HepG2 (cell line): ENCODE data around the gene LRRC53. TPM values are rescaled to one million over a fixed set of nuclear protein-coding genes. Genes with fewer than 3 reads are reported as not detected.

Experiments used
- ATAC-seq: fragments of 200-7000 bp; cut with Tn5 transposase; 3 replicates; pipeline ENCODE4 v1.9.1; 2020; ENCODE audit warnings: mild to moderate bottlenecking, moderate library complexity
- BruUV-seq: library from RNA; stranded (reverse); fragments of 400-500 nt; replicated peaks from 2 replicates; lab custom pipeline; 2021; lab: Mats Ljungman, UMichigan
- CTCF ChIA-PET: fragments of 300-600 bp; formaldehyde crosslinking; extraction: SDS; loops from one replicate; lab custom pipeline; 2021; ENCODE audit warnings: low total read pairs, inconsistent platforms, low intra/inter-chr PET ratio; lab: Yijun Ruan, JAX
- POLR2A ChIA-PET: fragments of 350-600 bp; sonication (Branson Sonifier 250); formaldehyde crosslinking; loops from one replicate; lab custom pipeline; 2020; ENCODE audit warnings: antibody characterized with exemption, inconsistent platforms; lab: Yijun Ruan, JAX
- DNase-seq: peaks from one replicate; pipeline ENCODE4 v3.0.0-alpha.2; 2015; ENCODE audit warnings: low spot score
- FAIRE-seq: peaks from 3 replicates; lab custom pipeline; 2011; peaks lifted over from hg19 to GRCh38; lab: Jason Lieb, UNC
- H2AFZ ChIP-seq: one replicate; pipeline ENCODE4 v1.6.1; 2011; ENCODE audit warnings: low read length, inconsistent platforms
- H3K27ac ChIP-seq: fragments of 300-600 bp; 3 replicates; pipeline ENCODE4 v1.8.0; 2011; ENCODE audit warnings: mixed run types, mild to moderate bottlenecking, mixed read lengths, low read length, inconsistent platforms; ENCODE audit not compliant: insufficient read depth; ENCODE audit errors: extremely low read length
- H3K27me3 ChIP-seq, 2 experiments: fragments of 200-600 bp in 1 of 2; 2 replicates in 1 of 2; 3 replicates in 1 of 2; pipeline versions ENCODE4 v1.6.0 to v1.8.0; 2011; ENCODE audit warnings: low read length in 2 of 2, mild to moderate bottlenecking in 2 of 2, moderate library complexity in 2 of 2, inconsistent platforms in 1 of 2; ENCODE audit not compliant: insufficient read depth in 2 of 2, control insufficient read depth in 1 of 2
- H3K36me3 ChIP-seq, 2 experiments: fragments of 200-600 bp in 1 of 2; replicated peaks in 1 of 2; 2 replicates in 1 of 2; 3 replicates in 1 of 2; pipeline versions ENCODE4 v1.5.1 to v1.8.0; 2011; ENCODE audit warnings: low read length in 2 of 2, inconsistent platforms in 1 of 2; ENCODE audit not compliant: insufficient read depth in 2 of 2, control insufficient read depth in 1 of 2
- H3K4me1 ChIP-seq: 2 replicates; pipeline ENCODE4 v1.5.1; 2012; ENCODE audit warnings: low read length, inconsistent platforms; ENCODE audit not compliant: insufficient read depth
- H3K4me2 ChIP-seq: 2 replicates; pipeline ENCODE4 v1.6.0; 2011; ENCODE audit warnings: low read depth, low read length, inconsistent platforms
- H3K4me3 ChIP-seq, 3 experiments: fragments of 200-600 bp in 1 of 3; sonication (generic), shearing (Covaris generic) in 1 of 3; replicated peaks in 1 of 3; 2 replicates each; pipeline ENCODE4 v1.5.1; 2011 to 2016; ENCODE audit warnings: low read length in 3 of 3, inconsistent platforms in 2 of 3, low read depth in 2 of 3, mild to moderate bottlenecking in 2 of 3, control low read depth in 1 of 3, mixed read lengths in 1 of 3; ENCODE audit not compliant: insufficient read depth in 1 of 3
- H3K79me2 ChIP-seq: one replicate; pipeline ENCODE4 v1.6.1; 2011; ENCODE audit warnings: low read length, inconsistent platforms; ENCODE audit not compliant: insufficient read depth
- H3K9ac ChIP-seq: 2 replicates; pipeline ENCODE4 v1.6.0; 2011; ENCODE audit warnings: mild to moderate bottlenecking, low read depth, low read length, inconsistent platforms; ENCODE audit not compliant: insufficient read depth
- H3K9me3 ChIP-seq: 2 replicates; pipeline ENCODE4 v1.5.1; 2012; ENCODE audit warnings: mild to moderate bottlenecking, low read length
- H4K20me1 ChIP-seq: 2 replicates; pipeline ENCODE4 v1.6.0; 2011; ENCODE audit warnings: inconsistent platforms, mild to moderate bottlenecking, low read length, moderate library complexity; ENCODE audit not compliant: insufficient read depth
- AGO2 ChIP-seq: fragments of 200-400 bp; formaldehyde crosslinking; optimal IDR thresholded peaks from 2 replicates; pipeline ENCODE3; 2017; ENCODE audit warnings: mild to moderate bottlenecking, low read depth, low read length, moderate library complexity
- ATF1 ChIP-seq: IDR thresholded peaks from 2 replicates; pipeline ENCODE4 v1.6.1; 2016; ENCODE audit warnings: mild to moderate bottlenecking, control low read depth
- FOXC1 ChIP-seq: sonication (generic); formaldehyde crosslinking; IDR thresholded peaks from 2 replicates; pipeline ENCODE4 v1.8.0; 2022; ENCODE audit warnings: mild to moderate bottlenecking, missing genetic modification reagents, borderline replicate concordance
- GZF1 ChIP-seq: sonication (generic); formaldehyde crosslinking; IDR thresholded peaks from 2 replicates; pipeline ENCODE4 v1.5.1; 2020; ENCODE audit warnings: mild to moderate bottlenecking, missing genetic modification reagents
- YY1 ChIP-seq: IDR thresholded peaks from 2 replicates; pipeline ENCODE4 v1.6.1; 2011; ENCODE audit warnings: low read length, low read depth, moderate library complexity, mild to moderate bottlenecking; ENCODE audit not compliant: insufficient read depth, insufficient replicate concordance
- ZFX ChIP-seq: sonication (generic); formaldehyde crosslinking; IDR thresholded peaks from 2 replicates; pipeline ENCODE4 v1.4.0; 2020; ENCODE audit warnings: mild to moderate bottlenecking, low read depth, missing genetic modification reagents, moderate library complexity
- ZNF12 ChIP-seq: sonication (generic); formaldehyde crosslinking; IDR thresholded peaks from 2 replicates; pipeline ENCODE4 v1.5.0; 2020; ENCODE audit warnings: missing genetic modification reagents
- ZNF383 ChIP-seq: sonication (generic); formaldehyde crosslinking; IDR thresholded peaks from 2 replicates; pipeline ENCODE4 v1.4.0; 2020; ENCODE audit warnings: missing genetic modification reagents, mild to moderate bottlenecking, borderline replicate concordance
- ZNF562 ChIP-seq: sonication (generic); formaldehyde crosslinking; IDR thresholded peaks from 2 replicates; pipeline ENCODE4 v1.8.0; 2022; ENCODE audit warnings: missing genetic modification reagents, borderline replicate concordance
- ZNF784 ChIP-seq: sonication (generic); formaldehyde crosslinking; IDR thresholded peaks from 2 replicates; pipeline ENCODE4 v1.5.1; 2020; ENCODE audit warnings: missing genetic modification reagents, mild to moderate bottlenecking, borderline replicate concordance
- in situ Hi-C: cut with HindIII; loops from 2 replicates; pipeline ENCODE4 v1.10.0; 2017; ENCODE audit warnings: low pct_unique_long_range_greater_than_20kb; ENCODE audit not compliant: extremely low pct_ligation_motif_present
- intact Hi-C: fragments of 100-400 bp; cut with micrococcal nuclease; formaldehyde crosslinking; loops from one replicate; pipeline ENCODE4 v1.10.0; 2022; ENCODE audit not compliant: unreplicated experiment
- polyA plus RNA-seq, 8 experiments: library from polyadenylated mRNA; depleted of rRNA in 3 of 8; stranded (reverse) in 7 of 8; unstranded in 1 of 8; fragments of >200 nt; fragmentation: Illumina TruSeq in 4 of 8; extraction: Trizol in 4 of 8; gene quantifications; 2 replicates each; pipeline versions ENCODE4 v1.2.1 to v1.2.3, GENCODE V29; 2011 to 2016; ENCODE audit warnings: low read depth in 4 of 8, missing spikeins in 1 of 8, mixed read lengths in 1 of 8; ENCODE audit not compliant: insufficient read depth in 1 of 8
- total RNA-seq, 5 experiments: library from RNA; depleted of rRNA; stranded (reverse); fragments of >200 nt; fragmentation: Illumina TruSeq; extraction: Trizol; gene quantifications; 2 replicates each; pipeline ENCODE4 v1.2.3, GENCODE V29; 2016; ENCODE audit warnings: low read depth in 1 of 5
- TF ChIP-seq, protein P1 (sequence below): sonication (generic); formaldehyde crosslinking; IDR thresholded peaks from 2 replicates; pipeline ENCODE4 v1.5.1; 2020; ENCODE audit warnings: mild to moderate bottlenecking, missing genetic modification reagents, moderate library complexity
- TF ChIP-seq, protein P2 (sequence below): sonication (generic); formaldehyde crosslinking; IDR thresholded peaks from 2 replicates; pipeline ENCODE4 v1.4.0; 2020; ENCODE audit warnings: mild to moderate bottlenecking, missing genetic modification reagents
- TF ChIP-seq, protein P3 (sequence below): sonication (generic); formaldehyde crosslinking; IDR thresholded peaks from 2 replicates; pipeline ENCODE4 v1.4.0; 2020; ENCODE audit warnings: missing genetic modification reagents, mild to moderate bottlenecking, borderline replicate concordance

Gene LRRC53
- total and polyA plus RNA-seq, 2 of the 13 experiments (the other 11 are each of a cell fraction or from before 2014, with no cell fraction given), result not detected

GRCh38 chr1:74496669-74497068 lies 15.7 kb downstream of the LRRC53 start:
- intact Hi-C loops, result no loop called here
- in situ Hi-C loops, result no loop called here

More at GRCh38 chr1:74496669-74497068, 15.7 kb downstream of the LRRC53 start:
- DNase-seq, result no peak
- no peak overlapping the region for H2AFZ ChIP-seq
- no peak for FAIRE-seq
- ChIA-PET CTCF (no interaction called here), POLR2A (no interaction called here)
- BruUV-seq, result no TSS peak
- no peaks in the 10 kb centered on the region for H3K4me1 ChIP-seq
- no peaks in the 10 kb centered on the region for H4K20me1 ChIP-seq
- H3K4me2 ChIP-seq, result no peak overlapping the region
- no peak overlapping the region for H3K27ac ChIP-seq
- H3K79me2 ChIP-seq, result no peaks in the 10 kb centered on the region
- no peaks in the 10 kb centered on the region for H3K9me3 ChIP-seq
- no peak overlapping the region for H3K9ac ChIP-seq
- H3K36me3 ChIP-seq, result no peaks in the 10 kb centered on the region
- no peak for ATAC-seq
- TF ChIP-seq, protein P1, sequence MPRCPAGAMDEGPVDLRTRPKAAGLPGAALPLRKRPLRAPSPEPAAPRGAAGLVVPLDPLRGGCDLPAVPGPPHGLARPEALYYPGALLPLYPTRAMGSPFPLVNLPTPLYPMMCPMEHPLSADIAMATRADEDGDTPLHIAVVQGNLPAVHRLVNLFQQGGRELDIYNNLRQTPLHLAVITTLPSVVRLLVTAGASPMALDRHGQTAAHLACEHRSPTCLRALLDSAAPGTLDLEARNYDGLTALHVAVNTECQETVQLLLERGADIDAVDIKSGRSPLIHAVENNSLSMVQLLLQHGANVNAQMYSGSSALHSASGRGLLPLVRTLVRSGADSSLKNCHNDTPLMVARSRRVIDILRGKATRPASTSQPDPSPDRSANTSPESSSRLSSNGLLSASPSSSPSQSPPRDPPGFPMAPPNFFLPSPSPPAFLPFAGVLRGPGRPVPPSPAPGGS (CRISPR knock-in tag), result no peak
- TF ChIP-seq GZF1 (CRISPR knock-in tag) (no peak), FOXC1 (no peak), YY1 (no peak), ZNF784 (CRISPR knock-in tag) (no peak), AGO2 (no peak), ZFX (CRISPR knock-in tag) (no peak), ZNF12 (CRISPR knock-in tag) (no peak), ZNF383 (CRISPR knock-in tag) (no peak), ATF1 (no peak), ZNF562 (CRISPR knock-in tag) (no peak)
- TF ChIP-seq, protein P2, sequence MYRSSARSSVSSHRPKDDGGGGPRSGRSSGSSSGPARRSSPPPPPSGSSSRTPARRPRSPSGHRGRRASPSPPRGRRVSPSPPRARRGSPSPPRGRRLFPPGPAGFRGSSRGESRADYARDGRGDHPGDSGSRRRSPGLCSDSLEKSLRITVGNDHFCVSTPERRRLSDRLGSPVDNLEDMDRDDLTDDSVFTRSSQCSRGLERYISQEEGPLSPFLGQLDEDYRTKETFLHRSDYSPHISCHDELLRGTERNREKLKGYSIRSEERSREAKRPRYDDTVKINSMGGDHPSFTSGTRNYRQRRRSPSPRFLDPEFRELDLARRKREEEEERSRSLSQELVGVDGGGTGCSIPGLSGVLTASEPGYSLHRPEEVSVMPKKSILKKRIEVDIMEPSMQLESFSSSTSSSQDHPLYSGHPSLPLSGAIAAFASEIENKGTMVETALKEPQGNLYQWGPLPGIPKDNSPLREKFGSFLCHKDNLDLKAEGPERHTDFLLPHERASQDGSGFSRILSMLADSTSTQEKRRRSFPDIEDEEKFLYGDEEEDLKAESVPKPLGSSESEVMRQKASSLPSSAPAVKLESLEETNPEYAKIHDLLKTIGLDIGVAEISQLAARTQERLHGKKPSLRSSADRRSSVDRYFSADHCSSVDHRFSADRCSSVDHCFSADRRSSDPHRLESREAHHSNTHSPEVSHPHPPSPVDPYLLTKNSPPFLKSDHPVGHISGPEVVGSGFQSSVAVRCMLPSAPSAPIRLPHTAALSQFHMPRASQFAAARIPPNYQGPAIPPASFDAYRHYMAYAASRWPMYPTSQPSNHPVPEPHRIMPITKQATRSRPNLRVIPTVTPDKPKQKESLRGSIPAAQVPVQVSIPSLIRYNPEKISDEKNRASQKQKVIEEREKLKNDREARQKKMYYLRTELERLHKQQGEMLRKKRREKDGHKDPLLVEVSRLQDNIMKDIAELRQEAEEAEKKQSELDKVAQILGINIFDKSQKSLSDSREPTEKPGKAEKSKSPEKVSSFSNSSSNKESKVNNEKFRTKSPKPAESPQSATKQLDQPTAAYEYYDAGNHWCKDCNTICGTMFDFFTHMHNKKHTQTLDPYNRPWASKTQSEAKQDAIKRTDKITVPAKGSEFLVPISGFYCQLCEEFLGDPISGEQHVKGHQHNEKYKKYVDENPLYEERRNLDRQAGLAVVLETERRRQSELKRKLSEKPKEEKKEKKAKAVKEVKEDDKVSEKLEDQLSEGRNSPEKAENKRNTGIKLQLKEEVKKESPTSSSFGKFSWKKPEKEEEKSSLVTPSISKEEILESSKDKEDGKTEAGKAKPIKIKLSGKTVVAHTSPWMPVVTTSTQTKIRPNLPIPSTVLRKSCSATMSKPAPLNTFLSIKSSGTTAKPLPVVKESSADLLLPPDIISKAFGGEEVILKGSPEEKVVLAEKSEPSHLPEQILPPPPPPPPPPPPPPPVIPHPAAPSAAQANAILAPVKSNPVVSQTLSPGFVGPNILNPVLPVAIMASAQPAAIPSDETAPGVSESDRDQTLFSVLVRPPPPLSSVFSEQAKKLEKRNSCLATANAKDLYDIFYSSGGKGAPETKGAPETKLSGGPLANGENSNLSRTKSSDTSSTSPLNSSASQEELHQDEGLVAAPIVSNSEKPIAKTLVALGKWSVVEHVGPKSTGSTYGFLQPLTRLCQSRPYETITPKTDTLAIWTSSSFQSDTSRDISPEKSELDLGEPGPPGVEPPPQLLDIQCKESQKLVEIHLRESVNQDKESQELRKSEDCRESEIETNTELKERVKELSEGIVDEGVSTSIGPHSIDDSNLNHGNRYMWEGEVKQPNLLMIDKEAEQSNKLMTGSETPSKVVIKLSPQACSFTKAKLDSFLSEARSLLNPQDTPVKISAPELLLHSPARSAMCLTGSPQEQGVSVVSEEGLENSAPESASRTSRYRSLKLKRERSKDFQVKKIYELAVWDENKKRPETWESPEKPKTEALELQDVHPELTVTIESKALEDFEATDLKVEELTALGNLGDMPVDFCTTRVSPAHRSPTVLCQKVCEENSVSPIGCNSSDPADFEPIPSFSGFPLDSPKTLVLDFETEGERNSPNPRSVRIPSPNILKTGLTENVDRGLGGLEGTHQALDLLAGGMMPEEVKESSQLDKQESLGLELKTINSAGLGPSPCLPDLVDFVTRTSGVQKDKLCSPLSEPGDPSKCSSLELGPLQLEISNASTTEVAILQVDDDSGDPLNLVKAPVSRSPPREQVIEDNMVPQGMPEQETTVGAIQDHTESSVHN (CRISPR knock-in tag), result no peak
- TF ChIP-seq, protein P3, sequence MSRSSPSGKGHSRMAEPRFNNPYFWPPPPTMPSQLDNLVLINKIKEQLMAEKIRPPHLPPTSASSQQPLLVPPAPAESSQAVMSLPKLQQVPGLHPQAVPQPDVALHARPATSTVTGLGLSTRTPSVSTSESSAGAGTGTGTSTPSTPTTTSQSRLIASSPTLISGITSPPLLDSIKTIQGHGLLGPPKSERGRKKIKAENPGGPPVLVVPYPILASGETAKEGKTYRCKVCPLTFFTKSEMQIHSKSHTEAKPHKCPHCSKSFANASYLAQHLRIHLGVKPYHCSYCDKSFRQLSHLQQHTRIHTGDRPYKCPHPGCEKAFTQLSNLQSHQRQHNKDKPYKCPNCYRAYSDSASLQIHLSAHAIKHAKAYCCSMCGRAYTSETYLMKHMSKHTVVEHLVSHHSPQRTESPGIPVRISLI (CRISPR knock-in tag), result no peak
- TF ChIP-seq, all 625 proteins: peak for 0
- no peaks in the 10 kb centered on the region for H3K27me3 ChIP-seq
- H3K4me3 ChIP-seq, result no peak overlapping the region
